Ishikawa (cell line): ENCODE measurements around the gene PLXNB2.

ENCODE experiments used
- CEBPB ChIP-seq: IDR thresholded peaks from 2 replicates; pipeline ENCODE4 v1.6.1; 2012
- CREB1 ChIP-seq: IDR thresholded peaks from 2 replicates; pipeline ENCODE4 v1.6.1; 2012; ENCODE audit warnings: low read depth
- EGR1 ChIP-seq: IDR thresholded peaks from 2 replicates; pipeline ENCODE4 v1.6.1; 2012
- EP300 ChIP-seq: IDR thresholded peaks from 2 replicates; pipeline ENCODE4 v1.6.1; 2012; ENCODE audit warnings: borderline replicate concordance
- FOXM1 ChIP-seq: IDR thresholded peaks from 2 replicates; pipeline ENCODE4 v1.6.1; 2012; ENCODE audit warnings: low read depth, borderline replicate concordance
- MAX ChIP-seq: IDR thresholded peaks from 2 replicates; pipeline ENCODE4 v1.6.1; 2012
- NFIC ChIP-seq: IDR thresholded peaks from 2 replicates; pipeline ENCODE4 v1.6.1; 2012
- RAD21 ChIP-seq: IDR thresholded peaks from 2 replicates; pipeline ENCODE4 v1.6.1; 2012; ENCODE audit warnings: low read depth
- REST ChIP-seq: IDR thresholded peaks from 2 replicates; pipeline ENCODE4 v1.6.1; 2012; ENCODE audit warnings: low read depth, mild to moderate bottlenecking
- TAF1 ChIP-seq: IDR thresholded peaks from 2 replicates; pipeline ENCODE4 v1.6.1; 2012; ENCODE audit warnings: low read depth, mild to moderate bottlenecking
- TCF12 ChIP-seq: IDR thresholded peaks from 2 replicates; pipeline ENCODE4 v1.6.1; 2012; ENCODE audit warnings: low read depth
- TEAD4 ChIP-seq: IDR thresholded peaks from 2 replicates; pipeline ENCODE4 v1.6.1; 2012
- USF1 ChIP-seq: IDR thresholded peaks from 2 replicates; pipeline ENCODE4 v1.6.1; 2012
- YY1 ChIP-seq: IDR thresholded peaks from 2 replicates; pipeline ENCODE4 v1.6.1; 2012; ENCODE audit warnings: low read depth
- ZBTB7A ChIP-seq: IDR thresholded peaks from 2 replicates; pipeline ENCODE4 v1.6.1; 2012; ENCODE audit warnings: low read depth

PLXNB2 gene

GRCh38 chr22:50286701-50287318 lies 20.6 kb downstream of the PLXNB2 start:
- no peak for TF ChIP-seq MAX

GRCh38 chr22:50286275-50286674 lies 21.2 kb downstream of the PLXNB2 start:
- TF ChIP-seq EP300 (no peak), RAD21 (no peak), CEBPB (no peak), CREB1 (no peak), TAF1 (no peak), TCF12 (no peak), EGR1 (no peak), ZBTB7A (no peak), TEAD4 (no peak), MAX (no peak), USF1 (no peak)

- TF ChIP-seq TCF12 (no peak), TEAD4 (no peak), EGR1 (no peak), NFIC (no peak), CEBPB (no peak), MAX (no peak), CREB1 (no peak), FOXM1 (no peak), YY1 (no peak), EP300 (no peak), RAD21 (no peak), ZBTB7A (no peak), USF1 (no peak)
These were observed 21.7 kb downstream of the PLXNB2 start for GRCh38 chr22:50285568-50286229.

- TF ChIP-seq NFIC (no peak), REST (peak; percentile 54)
These were observed 23.0 kb downstream of the PLXNB2 start for GRCh38 chr22:50284479-50284878.

- no peak for TF ChIP-seq CEBPB
- TF ChIP-seq EP300 = no peak
- no peak for TF ChIP-seq NFIC
- TF ChIP-seq FOXM1 = no peak
- no peak for TF ChIP-seq TEAD4
- TF ChIP-seq CREB1 = no peak
- TF ChIP-seq MAX = no peak
- no peak for TF ChIP-seq ZBTB7A
- TF ChIP-seq REST = no peak
These were observed 23.6 kb downstream of the PLXNB2 start for GRCh38 chr22:50283821-50284220.
